Stimulated activated CD8-positive, alpha-beta memory T cell treated with anti-CD3 and anti-CD28 coated beads, Interleukin-15, amount 100 ng/mL, for 24 hours (primary cell): ENCODE measurements around the gene RPTOR.
"Not testable (repeated sequence)": the region's sequence is repeated elsewhere in the genome, so short reads cannot be mapped to it uniquely, and the experiment has no call there.

Source experiments
- DNase-seq: peaks from one replicate; pipeline ENCODE4 v3.0.0-alpha.2; 2020; ENCODE audit warnings: low read depth

Gene RPTOR

DNA sequence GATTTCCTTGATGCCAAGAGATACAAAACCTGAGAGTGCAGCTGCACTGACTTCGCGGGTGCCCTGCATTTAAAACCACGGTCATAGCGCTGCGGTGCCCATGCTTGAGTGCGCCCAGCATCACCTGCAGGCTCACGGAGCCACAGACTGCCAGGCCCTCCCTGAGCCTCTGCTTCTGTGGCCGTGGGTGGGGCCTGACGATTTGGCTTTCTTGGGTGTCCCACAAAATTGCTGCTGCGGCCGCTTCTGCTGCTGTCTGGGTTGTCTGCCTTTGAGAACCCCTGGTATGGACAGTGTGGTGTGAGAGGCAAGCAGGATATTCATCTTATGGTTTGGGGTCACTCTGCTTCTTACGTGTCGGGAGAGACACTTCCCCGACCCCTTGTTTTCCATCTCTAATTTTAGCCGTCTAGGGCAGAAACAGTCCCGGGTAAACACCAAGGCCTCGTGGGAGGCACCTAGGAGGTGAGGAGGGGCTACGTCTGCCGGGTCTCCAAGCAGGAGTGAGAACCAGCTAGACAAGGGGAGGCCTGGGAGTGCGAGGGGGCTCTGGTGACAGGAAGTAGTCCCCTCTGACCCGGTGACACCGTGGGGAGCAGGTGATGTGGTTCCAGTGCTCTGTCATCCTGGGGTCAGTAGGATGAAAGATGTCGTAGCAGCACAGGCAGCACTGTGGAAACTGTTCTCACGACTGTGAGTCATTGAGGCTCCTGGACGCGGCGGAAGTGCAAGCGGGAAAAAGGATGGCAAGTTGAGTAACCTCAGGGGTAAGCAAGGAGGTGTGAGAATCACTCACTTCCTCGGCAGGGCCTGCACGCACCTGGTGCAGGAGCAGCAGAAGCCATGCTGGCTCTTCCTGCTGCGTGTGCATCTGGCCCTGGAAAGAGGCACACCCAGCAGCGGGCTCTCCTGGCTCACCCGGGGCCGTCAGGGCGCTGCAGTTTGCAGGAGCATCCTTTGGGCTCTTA, 176.3 kb downstream of the RPTOR start:
- no peak for DNase-seq

DNA sequence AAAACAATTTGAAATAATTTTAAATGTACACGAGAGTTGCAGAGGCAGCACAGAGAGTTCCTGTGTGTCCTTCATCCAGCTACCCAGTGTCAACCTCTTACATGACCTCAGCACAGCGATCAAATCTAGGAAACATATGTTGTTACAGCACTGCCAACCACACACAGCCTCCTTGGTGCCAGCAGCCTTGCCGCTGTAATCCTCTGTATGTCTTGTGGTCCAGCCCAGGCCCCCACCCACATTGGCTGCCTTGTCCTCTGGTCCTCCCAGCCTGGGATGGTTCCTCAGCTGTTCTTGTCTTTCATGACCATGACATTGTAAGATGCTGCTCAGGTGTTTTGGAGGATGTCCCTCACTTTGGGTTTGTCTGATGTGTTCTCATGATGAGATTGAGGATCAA, 178.0 kb downstream of the RPTOR start:
- no peak for DNase-seq

DNA sequence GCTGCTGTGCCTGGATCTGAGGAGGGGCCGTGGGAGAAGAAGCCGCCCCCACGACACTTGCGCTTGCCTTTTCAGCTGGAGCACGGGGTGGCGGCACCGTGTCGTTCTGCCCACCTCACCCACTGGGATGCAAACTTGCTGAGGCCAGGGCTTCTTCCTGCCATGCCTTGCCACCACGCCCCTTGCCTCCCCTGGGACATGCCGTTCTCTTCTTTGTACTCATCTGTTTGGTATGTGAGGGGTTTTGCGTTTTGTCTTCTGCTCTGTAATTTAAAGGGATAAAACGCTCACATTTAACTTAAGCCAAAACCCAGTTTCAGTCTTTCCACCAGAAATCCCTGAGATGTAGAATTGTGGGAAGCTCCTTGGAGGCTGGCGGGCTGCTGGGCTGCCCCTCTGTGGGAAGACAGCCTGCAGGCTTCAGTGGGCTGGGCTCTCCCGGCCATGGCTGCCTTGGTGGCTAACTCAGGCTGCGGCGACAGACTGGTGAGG, 180.2 kb downstream of the RPTOR start:
- DNase-seq = no peak

DNA sequence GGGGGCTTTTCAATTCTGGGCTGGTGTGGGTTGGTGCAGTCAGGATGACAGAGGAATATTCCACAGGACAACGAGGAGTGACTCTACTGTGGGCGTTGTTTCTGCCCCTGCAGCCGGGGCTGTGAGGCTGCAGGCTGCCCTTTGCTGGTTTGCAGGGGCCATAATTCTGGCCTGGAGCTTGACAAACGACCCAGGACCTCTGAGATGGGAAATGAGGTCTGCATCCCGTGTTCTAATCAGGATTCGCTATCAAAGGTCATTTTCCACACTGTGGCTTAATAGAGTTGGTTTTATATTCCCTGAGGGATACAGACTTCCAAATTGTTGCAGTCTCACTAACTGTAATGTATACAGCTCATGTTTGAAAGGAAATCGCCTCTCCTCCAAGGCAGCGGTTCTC, 180.9 kb downstream of the RPTOR start:
- no peak for DNase-seq

DNA sequence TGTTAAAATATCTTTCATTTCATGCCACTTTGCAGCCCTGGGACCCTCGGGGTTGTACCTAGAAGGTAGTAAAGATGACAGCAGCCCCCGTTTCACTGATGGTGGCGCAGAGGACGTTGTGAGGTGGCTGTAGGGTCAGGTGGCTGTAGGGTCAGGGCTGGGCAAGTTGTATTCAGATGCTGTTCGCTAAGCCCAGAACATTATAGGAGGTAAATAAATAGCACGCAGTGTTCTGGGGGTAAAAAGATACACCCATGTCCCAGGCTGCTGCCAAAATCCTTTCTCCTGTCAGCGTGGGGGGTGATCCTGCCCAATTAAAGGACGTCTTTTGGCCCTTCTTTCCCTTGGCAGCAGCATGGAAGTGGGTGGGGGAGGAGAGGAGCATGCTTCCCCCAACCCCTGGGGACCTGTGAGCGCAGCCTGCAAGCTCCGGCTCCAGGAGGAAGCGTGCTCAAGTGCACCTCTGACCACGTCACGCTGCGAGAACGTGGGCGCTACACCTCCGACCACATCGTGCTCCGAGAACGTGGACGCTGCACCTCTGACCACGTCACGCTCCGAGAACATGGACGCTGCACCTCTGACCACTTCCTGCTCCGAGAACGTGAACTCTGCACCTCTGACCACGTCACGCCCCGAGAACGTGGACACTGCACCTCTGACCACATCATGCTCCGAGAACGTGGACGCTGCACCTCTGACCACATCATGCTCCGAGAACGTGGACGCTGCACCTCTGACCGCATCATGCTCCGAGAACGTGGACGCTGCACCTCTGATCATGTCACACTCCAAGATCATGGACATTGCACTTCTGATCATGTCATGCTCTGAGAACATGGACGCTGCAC, 182.1 kb downstream of the RPTOR start:
- no peak for DNase-seq

DNA sequence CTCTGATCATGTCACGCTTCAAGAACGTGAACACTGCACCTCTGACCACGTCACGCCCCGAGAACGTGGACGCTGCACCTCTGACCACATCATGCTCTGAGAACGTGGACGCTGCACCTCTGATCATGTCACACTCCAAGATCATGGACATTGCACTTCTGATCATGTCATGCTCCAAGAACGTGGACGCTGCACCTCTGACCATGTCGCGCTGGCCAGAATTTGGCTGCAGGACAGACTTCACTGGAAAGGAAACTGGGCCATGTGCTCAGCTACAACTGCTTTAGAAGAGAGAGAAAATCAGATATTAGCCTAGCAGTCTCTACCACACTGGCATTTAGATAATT, 182.7 kb downstream of the RPTOR start:
- no peak for DNase-seq

DNA sequence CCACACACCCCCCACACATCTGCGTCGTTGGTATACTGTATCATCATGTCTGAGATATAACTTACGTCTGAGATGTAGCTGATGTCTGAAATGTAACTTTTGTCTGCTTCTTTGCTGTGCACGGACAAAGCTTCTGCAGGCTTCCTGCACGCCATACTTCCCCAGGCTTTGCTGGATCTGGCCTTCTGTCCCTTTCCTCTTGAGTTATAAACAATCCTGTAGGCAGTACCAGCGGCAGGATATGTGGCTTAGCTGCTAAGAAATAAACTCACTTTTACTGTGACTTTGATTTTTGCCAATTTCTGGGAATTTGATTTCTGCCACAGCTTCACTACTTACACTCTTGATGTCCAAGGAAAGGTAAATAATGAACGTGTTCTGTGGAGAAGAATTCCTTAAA, 184.4 kb downstream of the RPTOR start:
- DNase-seq = no peak

DNA sequence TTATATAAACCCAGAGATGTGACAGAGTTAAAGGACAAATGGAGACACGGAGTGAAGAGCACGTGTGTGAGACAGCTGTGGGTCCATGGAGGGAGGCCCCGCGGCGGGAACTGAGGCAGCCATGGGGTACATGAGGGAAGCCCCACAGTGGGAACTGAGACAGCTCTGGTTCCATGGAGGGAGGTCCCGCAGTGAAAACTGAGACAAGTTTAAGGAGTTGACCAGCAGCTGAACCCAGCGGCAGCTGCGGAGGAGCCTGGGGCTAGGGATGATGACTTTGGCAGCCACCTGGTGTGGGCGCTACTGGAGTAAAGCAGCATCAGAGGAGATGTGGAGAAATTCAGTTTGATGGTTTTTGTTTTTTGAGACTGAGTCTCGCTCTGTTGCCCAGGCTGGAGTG, 185.1 kb downstream of the RPTOR start:
- DNase-seq = no peak

DNA sequence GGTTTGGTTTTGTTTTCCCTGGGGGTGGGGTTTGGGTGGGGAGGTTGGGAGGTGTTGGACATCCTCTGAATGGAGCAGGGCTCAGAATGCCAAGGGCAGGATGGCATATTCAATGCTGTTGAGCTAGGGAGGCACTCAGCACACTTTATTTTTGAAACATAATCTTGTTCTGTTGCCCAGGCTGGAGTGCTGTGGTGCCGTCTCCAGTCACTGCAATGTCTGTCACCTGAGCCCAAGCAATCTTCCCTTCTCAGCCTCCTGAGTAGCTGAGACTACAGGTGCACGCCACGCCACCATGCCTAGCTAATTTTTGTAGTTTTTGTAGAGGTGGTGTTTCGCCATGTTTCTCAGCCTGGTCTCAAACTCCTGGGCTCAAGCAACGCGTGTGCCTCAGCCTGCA, 186.1 kb downstream of the RPTOR start:
- DNase-seq = no peak

DNA sequence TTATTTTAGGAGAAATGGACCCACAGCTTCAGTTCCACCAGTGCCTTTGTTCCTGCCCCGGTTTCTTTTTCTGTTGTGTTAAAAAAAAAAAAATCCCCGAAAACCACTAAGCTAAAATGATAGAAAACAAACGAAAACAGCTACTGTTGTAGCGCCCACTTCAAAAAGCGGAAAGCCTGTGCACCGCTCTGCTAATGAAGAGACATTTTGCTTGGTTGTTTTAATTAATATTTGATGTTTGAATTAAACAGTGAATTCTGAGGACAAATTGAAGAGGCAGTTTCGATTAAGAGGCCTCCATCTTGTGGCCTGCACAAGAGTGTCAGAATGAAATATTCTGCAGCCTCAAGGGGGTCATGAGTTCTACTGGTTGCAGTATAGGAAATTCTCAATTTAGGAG, 186.7 kb downstream of the RPTOR start:
- no peak for DNase-seq

DNA sequence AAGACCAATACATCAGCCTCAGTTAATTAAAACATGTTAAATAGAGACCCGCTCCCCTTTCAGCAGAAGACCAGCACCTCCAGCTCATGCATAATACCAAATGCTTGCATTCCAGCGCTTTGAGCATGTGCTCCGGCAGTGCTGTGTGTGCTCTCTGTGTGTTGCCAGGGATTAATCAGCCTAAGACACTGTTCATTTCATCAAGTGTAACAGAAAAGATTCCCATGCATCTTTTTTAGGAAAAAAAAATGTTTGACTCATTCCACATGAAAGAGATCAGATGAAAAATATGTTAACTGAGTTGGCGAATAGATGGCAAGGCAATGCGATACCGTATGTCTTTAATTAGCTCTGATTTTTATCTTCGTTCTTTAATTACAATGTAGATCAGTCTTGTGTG, 187.6 kb downstream of the RPTOR start:
- DNase-seq = no peak

DNA sequence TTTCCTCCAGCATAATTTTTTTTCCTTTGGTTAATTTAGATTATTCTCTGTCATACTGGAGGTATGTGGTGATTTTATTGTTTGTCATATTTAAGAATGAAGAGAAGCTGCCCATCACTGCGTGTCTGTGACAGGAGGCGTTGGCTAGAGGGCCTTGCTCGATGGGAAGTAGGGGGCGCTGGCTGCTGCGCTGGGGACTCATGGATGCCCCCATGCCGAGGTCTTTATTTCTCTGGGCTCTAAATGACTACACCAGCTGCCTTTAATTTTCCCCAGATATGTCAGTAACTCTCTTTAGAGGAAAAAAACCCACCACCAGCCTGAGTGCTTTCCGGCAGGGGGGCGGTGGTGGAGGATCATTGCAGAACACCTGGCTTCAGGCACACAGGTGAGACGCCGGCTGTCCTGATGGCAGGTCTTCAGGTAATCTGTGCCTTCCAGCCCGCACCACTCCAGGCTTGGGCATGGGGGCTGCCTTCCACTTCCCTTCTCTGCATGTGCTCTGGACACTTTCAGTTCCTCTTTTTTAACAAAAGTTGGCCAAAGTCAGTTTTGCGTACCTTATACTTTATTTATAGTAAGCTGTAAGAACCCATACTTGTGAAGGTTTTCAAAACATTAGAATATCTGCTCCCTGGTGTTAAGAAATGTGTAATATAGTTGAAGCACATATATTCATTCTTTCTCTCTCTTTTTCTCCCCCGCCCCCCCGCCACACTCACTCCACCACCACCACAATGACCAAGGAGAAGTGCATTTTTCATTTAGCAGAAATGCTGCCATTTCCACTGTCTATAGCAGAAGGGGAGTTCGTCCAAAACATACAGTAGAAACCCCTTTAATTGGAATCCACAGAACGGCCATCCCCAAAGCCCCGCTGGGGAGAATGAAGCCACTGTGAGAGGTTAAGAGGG, 192.7 kb downstream of the RPTOR start:
- DNase-seq = no peak

DNA sequence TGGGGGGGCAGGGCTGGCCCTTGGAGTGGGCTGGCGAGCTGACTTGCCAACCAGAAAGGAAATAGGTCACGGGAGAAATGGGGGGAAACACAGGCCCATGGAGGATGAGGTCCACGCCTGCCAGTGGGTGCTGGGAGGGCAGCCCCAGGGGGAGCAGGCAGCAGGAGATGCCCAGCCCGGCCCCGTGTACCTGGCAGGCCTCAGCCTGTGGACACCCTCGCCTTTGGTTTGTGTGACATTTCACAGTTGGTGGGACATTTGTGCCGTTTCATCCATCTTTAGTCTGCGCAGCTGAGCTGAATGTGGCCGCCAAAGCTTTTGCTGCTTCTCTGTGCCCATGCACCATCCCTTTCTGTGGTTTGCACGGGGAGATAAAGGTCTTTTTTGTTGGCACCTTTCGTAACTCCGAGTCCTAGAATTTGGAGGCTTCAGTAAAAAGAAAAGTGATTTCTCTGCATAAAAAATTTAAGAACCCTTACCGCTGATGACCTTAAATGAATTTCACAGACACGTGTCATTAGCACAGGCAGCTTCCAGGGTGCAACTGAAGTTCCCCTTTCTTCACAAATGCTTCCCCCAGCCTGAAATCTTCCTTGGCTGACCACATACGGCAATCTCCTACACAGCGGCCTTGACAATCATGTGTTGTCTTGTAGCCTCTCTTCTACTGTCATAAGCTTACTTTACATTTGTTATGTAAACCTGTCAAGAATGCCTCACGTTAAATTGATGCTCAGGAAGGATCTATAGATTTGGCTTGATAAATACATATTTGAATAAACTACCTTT, 193.6 kb downstream of the RPTOR start:
- no peak for DNase-seq

DNA sequence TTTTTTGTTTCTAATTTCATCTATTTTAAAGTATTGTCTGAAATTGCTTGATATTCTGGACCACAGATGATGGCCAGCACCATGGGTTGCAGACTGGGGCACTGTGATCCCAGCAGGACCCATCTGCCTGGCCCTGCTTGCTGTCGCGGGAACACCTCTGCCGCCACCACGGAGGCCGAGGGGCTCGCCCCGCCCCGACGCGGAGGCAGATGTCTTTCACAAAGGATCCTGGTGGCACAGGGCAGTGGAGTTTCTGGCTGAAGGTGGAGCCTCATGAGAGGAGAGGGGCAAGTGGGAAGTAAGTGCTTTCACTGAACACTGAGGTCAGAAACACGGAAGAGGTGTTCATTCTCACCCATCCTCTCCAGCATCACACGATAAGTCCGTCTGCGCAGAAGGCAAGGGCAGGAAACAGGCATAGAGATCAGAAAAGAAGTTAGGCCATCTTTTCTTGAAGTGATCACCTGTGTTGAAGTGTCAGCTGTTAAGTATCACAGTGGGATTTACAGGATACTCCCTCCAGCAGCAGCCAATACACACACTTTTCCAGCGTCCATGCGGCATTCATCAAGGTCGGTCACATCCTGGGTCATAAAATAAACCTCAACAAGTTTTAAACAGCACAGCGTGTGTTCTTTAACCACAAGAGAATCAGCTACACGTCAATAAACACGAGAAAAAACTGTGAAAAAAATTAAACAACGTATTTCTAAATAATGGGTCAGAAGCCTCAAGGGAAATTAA, 194.5 kb downstream of the RPTOR start:
- no peak for DNase-seq

DNA sequence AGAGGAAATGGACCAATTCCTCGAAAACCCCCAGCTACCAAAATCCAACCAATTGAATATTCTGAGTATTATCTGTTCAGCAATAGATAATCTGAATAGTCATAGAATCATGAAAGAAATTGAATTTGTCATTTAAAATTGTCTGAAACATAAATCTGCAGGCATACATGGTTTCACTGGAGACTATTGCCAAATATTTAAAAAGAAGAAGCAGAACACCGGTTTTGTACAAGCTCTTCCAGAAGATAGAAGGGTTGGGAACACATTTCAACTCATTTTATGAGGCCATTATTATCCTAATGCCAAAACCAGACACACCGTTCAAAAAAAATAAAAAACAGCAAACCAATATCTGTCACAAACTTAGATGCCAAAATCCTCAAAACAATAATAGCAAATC, 195.5 kb downstream of the RPTOR start:
- no peak for DNase-seq

DNA sequence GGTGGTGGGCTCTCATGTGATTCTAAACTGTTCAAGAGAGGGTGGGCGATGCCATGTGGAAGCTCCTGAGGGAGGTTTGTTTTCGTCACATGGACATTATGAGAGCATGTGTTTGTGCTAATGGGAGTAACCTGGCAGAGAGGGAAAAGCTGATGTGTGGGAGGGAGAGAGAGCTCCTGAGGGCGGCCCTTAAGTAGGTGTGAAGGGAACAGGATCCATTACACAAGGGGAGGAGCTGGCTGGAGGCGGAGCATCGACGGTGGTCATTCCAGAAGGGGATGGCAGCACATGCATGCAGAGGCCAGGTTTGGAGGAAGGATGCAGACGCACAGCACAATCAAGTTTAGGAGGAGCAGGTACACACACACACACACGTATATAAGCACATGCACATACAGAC, 197.5 kb downstream of the RPTOR start:
- DNase-seq = no peak

DNA sequence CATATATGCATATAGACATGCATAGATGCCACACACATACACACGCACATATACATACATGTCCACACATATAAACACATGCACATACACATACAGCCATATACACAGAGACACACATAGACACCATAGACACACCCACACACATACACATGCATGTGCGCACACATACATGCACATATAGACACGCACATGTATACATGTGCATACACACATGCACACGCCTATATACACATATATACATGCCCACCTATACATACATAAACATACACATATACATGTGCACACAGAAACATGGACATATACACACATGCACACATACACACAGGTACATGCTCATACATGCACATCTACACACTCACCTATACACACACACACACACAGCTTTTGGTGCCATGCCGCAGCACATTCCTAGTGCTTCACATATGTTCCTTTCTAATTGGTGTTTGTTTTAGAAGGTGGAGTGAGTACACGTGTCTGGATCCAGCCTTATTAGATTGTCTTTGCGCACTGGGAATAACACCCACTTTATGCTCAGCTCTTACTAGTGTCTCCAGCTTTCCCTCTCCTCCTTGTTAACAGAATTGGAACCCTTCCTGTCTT, 198.0 kb downstream of the RPTOR start:
- DNase-seq = no peak

DNA sequence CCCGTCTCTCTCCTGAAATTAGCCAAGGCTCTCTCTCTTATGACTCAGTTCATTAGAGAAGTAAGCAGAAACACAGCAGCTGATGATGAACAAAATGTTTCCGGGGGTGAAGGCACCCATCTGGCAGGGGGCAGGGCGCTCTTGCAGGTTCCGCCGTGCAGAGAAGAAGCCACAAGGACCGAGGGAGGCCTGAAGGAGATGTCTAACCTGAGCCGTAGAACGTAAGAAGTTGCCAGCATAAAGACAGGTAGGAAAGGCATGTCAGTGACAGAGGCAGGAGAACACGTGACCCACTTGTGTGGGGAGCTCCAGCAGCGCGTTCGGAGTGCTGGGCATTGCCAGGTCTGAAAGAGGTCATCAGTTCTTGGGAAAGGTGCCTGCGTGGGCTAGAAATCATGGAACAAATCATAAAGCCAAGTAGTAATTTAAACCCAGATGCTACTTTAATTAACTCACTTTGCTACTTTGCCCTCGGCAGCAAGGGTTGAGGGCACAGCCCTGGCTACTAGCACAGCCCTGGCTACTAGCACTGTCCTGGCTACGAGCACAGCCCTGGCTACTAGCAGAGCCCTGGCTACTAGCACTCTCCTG, 198.6 kb downstream of the RPTOR start:
- no peak for DNase-seq

DNA sequence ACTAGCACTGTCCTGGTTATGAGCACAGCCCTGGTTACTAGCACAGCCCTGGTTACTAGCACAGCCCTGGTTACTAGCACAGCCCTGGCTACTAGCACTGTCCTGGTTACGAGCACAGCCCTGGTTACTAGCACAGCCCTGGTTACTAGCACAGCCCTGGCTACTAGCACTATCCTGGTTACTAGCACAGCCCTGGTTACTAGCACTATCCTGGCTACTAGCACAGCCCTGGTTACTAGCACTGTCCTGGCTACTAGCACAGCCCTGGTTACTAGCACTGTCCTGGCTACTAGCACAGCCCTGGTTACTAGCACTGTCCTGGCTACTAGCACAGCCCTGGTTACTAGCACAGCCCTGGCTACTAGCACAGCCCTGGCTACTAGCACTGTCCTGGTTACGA, 199.3 kb downstream of the RPTOR start:
- DNase-seq = not testable (repeated sequence)

DNA sequence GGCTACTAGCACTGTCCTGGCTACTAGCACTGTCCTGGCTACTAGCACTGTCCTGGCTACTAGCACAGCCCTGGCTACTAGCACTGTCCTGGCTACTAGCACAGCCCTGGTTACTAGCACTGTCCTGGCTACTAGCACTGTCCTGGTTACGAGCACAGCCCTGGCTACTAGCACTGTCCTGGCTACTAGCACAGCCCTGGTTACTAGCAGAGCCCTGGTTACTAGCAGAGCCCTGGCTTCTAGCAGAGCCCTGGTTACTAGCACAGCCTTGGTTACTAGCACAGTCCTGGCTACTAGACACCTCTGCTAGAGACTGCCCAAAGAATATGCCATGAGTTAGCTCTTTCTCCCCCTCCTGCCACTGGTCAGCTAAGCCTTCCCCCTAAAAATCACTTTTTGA, 200.1 kb downstream of the RPTOR start:
- not testable (repeated sequence) for DNase-seq
